ENCODE results near the gene CLIP2.
A peak's percentile ranks its signal among the peaks of the same experiment; 100 is the strongest.
"Not testable (repeated sequence)": the region's sequence is repeated elsewhere in the genome, so short reads cannot be mapped to it uniquely, and the experiment has no call there.

Gene CLIP2

GRCh38 chr7:74371381-74372341 is 82.5 kb downstream of the CLIP2 start:
- no peak for DNase-seq (ENCODE audit: low read depth)

- no peak for DNase-seq (ENCODE audit: low read depth)
Observed at GRCh38 chr7:74372511-74373111, 83.4 kb downstream of the CLIP2 start.

DNA sequence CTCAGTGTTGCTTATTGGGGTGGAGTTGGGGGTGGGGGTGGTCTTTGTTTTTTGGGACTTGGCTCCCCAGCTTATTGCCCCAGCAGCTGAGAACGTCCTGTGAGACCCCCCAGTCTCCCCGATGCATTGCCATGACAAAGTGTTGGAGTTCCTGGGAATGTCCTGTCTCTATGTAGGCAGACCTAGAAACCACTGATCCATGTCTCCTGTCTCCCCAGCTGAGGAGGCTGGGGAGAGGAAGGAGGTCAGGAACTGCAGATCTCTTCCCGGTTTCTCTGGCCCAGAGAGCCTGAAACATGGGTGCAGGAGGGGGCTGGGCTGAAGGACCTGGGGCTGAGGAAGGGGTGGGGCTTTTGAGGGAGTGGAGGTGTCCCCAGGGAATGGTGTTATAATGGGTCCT is 84.3 kb downstream of the CLIP2 start:
- no peak for DNase-seq (ENCODE audit: low read depth)

- DNase-seq (ENCODE audit: low read depth) = no peak
Observed at GRCh38 chr7:74375726-74376220, 86.6 kb downstream of the CLIP2 start.

GRCh38 chr7:74376256-74377036 is 87.2 kb downstream of the CLIP2 start:
- DNase-seq (ENCODE audit: low read depth) = no peak

GRCh38 chr7:74379938-74380337 is 90.7 kb downstream of the CLIP2 start:
- no peak for DNase-seq (ENCODE audit: low read depth)

DNA sequence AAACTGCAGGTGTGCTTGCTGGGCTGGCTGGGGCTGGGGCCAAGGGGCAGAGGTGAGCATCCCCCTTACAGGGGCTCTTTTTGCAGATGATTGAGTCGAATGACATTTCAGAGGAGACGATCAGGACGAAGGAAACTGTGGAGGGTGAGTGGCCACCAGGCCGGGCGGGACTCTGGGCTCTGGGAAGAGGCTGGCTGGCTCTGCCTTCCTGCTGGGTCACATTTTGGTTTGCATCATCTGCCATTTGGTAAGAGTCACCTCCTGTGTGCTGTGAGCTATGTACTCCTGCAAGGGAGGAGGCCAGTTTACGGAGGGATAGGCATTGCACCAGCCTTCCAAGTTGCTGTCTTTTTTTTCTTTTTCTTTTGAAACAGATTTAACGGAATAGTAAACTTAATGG is 91.5 kb downstream of the CLIP2 start:
- no peak for DNase-seq (ENCODE audit: low read depth)

DNA sequence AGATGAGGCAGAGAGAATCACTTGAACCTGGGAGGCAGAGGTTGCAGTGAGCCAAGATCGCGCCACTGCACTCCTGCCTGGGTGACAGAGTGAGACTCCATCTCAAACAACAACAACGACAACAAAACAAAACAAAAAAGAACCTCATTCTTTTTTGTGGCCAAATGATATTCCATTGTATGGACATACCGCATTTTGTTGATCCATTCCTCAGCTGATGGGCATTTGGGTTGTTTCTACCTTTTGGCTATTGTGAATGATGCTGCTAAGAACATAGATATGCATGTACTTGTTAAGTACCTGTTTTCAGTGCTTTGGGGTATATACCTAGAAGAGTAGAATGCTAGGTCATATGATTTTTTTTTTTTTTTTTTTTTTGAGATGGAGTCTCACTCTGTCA is 94.9 kb downstream of the CLIP2 start:
- not testable (repeated sequence) for DNase-seq (ENCODE audit: low read depth)

- not testable (repeated sequence) for DNase-seq (ENCODE audit: low read depth)
Observed at GRCh38 chr7:74384854-74385253, 95.6 kb downstream of the CLIP2 start.

- no peak for DNase-seq (ENCODE audit: low read depth)
Observed at GRCh38 chr7:74387606-74388005, 98.4 kb downstream of the CLIP2 start.

- DNase-seq (ENCODE audit: low read depth) = no peak
Observed at GRCh38 chr7:74388880-74389415, 99.7 kb downstream of the CLIP2 start.

DNA sequence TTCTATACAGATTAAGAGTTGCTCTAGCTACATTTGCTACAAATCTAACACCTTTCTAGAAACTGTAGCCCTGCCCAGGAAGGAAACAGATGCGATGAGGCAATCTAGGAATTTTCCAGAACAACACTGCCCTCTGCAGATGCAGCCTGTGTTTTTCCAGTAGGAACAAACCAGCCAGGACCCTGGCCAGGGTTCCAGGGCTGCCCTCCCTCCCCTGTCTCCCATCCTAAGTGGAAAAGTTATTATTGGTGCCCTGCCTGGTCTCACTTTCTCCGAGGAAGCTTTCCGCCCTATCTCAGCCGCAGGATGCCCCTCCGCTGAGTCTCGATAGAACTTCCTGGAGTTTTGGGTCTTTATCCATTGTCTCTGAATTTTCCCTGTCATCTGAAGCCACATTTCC is 104.5 kb downstream of the CLIP2 start:
- DNase-seq (ENCODE audit: low read depth) = not testable (repeated sequence)

- not testable (repeated sequence) for DNase-seq (ENCODE audit: low read depth)
Observed at GRCh38 chr7:74394601-74395000, 105.4 kb downstream of the CLIP2 start.

GRCh38 chr7:74395745-74396311 is 106.6 kb downstream of the CLIP2 start:
- DNase-seq (ENCODE audit: low read depth) = no peak

- no peak for DNase-seq (ENCODE audit: low read depth)
Observed at GRCh38 chr7:74396993-74397392, 107.8 kb downstream of the CLIP2 start.

DNA sequence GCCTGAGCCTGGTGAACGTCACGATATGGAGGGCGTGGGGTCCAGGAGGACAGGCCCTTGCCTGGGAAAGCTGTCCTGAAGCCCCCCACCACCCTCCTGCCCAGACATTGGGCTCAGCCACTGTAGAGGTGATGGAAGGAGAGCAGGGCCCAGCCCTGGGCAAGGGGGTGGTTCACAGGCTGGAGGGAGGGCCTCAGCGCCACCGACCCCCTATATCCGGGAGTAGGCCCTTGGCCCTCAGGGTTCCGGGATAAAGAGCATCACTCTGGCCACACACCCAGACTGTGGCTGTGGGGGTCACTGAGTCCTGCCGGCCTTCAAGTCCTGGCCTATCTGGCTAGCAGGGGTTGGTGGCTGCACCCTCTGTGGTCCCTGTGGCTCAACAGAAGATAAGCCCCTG is 109.2 kb downstream of the CLIP2 start:
- DNase-seq (ENCODE audit: low read depth) = no peak

GRCh38 chr7:74399006-74399405 is 109.8 kb downstream of the CLIP2 start:
- DNase-seq (ENCODE audit: low read depth) = no peak

DNA sequence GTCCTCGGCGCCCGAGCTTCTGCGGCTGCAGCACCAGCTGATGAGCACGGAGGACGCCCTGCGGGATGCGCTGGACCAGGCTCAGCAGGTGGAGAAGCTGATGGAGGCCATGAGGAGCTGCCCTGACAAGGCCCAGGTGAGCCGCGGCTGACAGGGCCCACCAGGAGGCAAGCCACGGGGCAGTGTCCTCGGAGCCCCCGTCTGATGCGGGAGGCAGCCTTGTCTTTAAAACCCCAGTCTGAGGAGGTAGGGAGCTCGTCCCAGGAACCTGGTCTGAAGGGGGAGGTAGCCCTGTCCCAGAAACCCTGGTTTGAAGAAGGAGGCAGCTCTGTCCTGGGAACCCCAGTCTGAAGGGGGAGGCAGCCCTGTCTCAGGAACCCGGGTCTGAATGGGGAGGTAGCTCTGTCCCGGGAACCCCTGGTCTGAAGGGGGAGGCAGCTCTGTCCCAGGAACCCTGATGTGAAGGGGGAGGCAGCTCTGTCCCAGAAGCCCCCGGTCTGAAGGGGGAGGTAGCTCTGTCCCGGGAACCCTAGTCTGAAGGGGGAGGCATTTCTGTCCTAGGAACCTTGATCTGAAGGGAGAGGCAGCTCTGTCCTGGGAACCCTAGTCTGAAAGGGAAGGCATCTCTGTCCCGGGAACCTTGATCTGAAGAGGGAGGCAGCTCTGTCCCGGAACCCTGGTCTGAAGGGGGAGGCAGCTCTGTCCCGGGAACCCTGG is 111.4 kb downstream of the CLIP2 start:
- no peak for DNase-seq (ENCODE audit: low read depth)

GRCh38 chr7:74401137-74401859 is 112.1 kb downstream of the CLIP2 start:
- DNase-seq (ENCODE audit: low read depth) = peak; percentile 53

- not testable (repeated sequence) for DNase-seq (ENCODE audit: low read depth)
Observed at GRCh38 chr7:74402668-74403067, 113.5 kb downstream of the CLIP2 start.
